ENCODE data around the gene GNG8. TPM values are rescaled to one million over a fixed set of nuclear protein-coding genes. Genes with fewer than 3 reads are reported as not detected.
A peak's percentile ranks its signal among the peaks of the same experiment; 100 is the strongest.

GNG8 gene
- total and polyA plus RNA-seq, 2 experiments from 2014 or later = 16.2 TPM; not detected in 1

DNA sequence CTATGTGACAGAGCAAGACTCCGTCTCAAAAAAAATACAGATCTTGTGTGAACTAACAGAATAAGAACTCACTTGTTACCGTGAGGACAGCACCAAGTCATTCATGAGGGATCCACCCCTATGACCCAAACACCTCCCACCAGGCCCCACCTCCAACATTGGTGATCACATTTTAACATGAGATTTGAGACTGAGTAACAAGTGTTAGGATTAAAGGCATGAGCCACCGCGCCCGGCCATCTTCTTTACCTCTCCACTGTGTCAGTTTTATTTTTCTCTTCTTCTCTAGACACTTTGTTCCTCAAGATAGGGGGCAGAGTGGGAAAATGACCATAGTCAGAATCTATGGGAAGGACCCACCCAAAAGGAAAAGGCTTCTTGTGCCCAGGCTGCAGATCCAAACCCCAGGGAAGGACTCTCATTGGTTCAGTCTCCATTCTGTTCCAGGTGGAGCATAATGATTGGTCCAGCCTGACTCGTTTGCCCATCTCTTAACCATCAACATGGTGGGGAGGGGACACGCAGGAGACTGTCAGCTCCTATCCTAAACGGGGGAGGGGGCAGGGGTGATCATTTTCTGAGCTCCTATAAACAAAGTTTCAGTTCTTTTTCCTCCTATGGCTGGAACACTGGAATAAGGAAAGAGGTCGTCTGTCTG, 36.2 kb downstream of the GNG8 start:
- DNase-seq (ENCODE audit: low read depth in 1 of 2, low spot score in 1 of 2) = no peak
- Histone ChIP-seq H3K4me3 (peak overlapping the region; percentile 64), H3K27ac (no peak overlapping the region), H3K9me3 (ENCODE audit: low read depth) (no peaks in the 10 kb centered on the region), H3K36me3 (no peaks in the 10 kb centered on the region), H3K27me3 (no peaks in the 10 kb centered on the region), H3K4me1 (ENCODE audit: low read depth) (peaks cover 21% of the 10 kb centered on the region)
- TF ChIP-seq, protein P1, sequence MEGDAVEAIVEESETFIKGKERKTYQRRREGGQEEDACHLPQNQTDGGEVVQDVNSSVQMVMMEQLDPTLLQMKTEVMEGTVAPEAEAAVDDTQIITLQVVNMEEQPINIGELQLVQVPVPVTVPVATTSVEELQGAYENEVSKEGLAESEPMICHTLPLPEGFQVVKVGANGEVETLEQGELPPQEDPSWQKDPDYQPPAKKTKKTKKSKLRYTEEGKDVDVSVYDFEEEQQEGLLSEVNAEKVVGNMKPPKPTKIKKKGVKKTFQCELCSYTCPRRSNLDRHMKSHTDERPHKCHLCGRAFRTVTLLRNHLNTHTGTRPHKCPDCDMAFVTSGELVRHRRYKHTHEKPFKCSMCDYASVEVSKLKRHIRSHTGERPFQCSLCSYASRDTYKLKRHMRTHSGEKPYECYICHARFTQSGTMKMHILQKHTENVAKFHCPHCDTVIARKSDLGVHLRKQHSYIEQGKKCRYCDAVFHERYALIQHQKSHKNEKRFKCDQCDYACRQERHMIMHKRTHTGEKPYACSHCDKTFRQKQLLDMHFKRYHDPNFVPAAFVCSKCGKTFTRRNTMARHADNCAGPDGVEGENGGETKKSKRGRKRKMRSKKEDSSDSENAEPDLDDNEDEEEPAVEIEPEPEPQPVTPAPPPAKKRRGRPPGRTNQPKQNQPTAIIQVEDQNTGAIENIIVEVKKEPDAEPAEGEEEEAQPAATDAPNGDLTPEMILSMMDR (IDR thresholded peaks at IDR 0.05; ENCODE audit: low read depth, low read length) = no peak

DNA sequence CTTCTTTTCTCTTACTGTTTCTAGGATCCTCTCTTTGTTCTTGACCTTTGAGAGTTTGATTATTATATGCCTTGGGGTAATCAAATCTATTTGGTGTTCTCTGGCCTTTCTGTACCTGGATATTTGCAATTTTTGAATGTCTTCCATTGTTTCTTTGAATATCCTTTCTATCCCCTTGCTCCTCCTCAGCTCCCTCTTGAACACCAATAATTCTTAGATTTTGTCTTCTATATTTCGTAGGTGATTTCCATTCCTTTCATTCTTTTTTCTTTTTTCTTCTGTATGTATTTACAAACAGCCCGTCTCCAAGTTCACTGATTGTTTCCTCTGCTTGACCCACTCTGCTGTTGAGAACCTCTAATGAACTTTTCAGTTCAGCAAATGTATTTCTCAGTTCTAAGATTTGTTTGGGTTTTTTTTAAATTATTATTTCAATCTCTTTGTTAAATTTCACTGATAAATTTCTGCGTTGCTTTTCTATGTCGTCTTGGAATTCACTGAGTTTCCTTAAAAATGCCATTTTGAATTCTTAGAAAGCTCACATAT, 37.6 kb downstream of the GNG8 start:
- H3K36me3 ChIP-seq = no peaks in the 10 kb centered on the region

DNA sequence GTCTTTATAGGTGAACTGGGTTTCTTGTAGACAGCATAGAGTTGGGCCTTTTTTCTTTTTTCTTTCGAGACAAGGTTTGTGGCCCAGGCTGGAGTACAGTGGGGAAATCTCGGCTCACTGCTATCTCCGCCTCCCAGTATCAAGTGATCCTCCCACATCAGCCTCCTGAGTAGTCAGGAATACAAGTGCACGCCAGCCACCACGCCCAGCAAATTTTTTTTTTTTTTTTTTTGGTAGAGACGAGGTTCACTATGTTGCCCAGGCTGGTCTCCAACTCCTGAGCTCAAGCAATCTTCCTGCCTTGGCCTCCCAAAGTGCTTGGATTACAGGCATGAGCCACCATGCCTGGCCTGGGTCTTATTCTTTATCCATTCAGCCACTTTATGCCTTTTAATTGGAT, 40.0 kb downstream of the GNG8 start:
- no peaks in the 10 kb centered on the region for H3K9me3 ChIP-seq (ENCODE audit: low read depth)
- no peaks in the 10 kb centered on the region for H3K4me1 ChIP-seq (ENCODE audit: low read depth)
- no peak overlapping the region for H3K4me3 ChIP-seq
- no peak overlapping the region for H3K27ac ChIP-seq
- no peaks in the 10 kb centered on the region for H3K27me3 ChIP-seq
- no peaks in the 10 kb centered on the region for H3K36me3 ChIP-seq
- DNase-seq (ENCODE audit: low read depth in 1 of 2, low spot score in 1 of 2) = no peak
- TF ChIP-seq, protein P1 (IDR thresholded peaks at IDR 0.05; ENCODE audit: low read depth, low read length) = no peak

More for the DNA sequence above, 37.6 kb downstream of the GNG8 start:
- Histone ChIP-seq H3K27me3 (no peaks in the 10 kb centered on the region), H3K4me1 (ENCODE audit: low read depth) (peaks cover 11% of the 10 kb centered on the region), H3K9me3 (ENCODE audit: low read depth) (no peaks in the 10 kb centered on the region), H3K27ac (no peak overlapping the region), H3K4me3 (no peak overlapping the region)
- TF ChIP-seq, protein P1 (IDR thresholded peaks at IDR 0.05; ENCODE audit: low read depth, low read length) = no peak
- DNase-seq (ENCODE audit: low read depth in 1 of 2, low spot score in 1 of 2) = no peak

DNA sequence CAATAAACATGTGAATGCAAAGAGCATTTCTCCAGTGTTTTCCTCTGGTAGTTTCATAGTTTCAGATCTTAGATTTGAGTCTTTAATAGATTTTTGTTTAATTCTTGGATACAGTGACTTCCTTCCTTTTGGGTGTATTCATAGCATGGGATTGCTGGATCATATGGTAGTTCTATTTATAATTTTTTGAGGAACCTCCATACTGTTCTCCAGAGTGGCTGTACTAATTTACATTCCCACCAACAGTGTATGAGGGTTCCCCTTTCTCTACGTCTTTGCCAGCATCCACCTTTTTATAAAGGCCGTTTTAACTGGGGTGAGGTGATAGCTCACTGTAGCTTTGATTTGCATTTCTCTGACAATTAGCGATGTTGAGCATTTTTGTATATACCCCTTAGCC, 44.1 kb downstream of the GNG8 start:
- no peaks in the 10 kb centered on the region for H3K27me3 ChIP-seq
- no peaks in the 10 kb centered on the region for H3K36me3 ChIP-seq
- H3K4me1 ChIP-seq (ENCODE audit: low read depth) = no peaks in the 10 kb centered on the region
- no peak for DNase-seq (ENCODE audit: low read depth in 1 of 2, low spot score in 1 of 2)
- TF ChIP-seq, protein P1 (IDR thresholded peaks at IDR 0.05; ENCODE audit: low read depth, low read length) = no peak
- H3K9me3 ChIP-seq (ENCODE audit: low read depth) = no peaks in the 10 kb centered on the region
- no peak overlapping the region for H3K27ac ChIP-seq
- H3K4me3 ChIP-seq = no peak overlapping the region

DNA sequence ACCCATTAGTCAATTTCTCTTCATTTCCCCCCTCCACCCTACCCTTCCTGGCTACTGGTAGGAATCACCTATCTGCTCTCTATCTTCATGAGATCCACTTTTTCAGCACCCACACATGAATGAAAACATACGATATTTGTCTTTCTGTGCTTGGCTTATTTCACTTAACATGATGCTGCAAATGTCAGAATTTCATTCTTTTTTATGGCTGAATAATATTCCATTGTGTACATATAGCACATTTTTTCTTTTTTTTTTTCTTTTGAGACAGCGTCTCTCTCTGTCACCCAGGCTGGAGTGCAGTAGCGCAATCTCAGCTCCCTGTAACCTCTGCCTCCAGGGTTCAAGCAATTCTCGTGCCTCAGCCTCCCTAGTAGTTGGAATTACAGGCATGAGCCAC, 44.7 kb downstream of the GNG8 start:
- Histone ChIP-seq H3K4me1 (ENCODE audit: low read depth) (no peaks in the 10 kb centered on the region), H3K36me3 (no peaks in the 10 kb centered on the region), H3K4me3 (no peak overlapping the region), H3K27ac (no peak overlapping the region), H3K27me3 (no peaks in the 10 kb centered on the region), H3K9me3 (ENCODE audit: low read depth) (no peaks in the 10 kb centered on the region)
- DNase-seq (ENCODE audit: low read depth in 1 of 2, low spot score in 1 of 2) = no peak
- TF ChIP-seq, protein P1 (IDR thresholded peaks at IDR 0.05; ENCODE audit: low read depth, low read length) = no peak

Data from cardiac muscle cell (in vitro differentiated cells and primary cell).